Hepatocyte (in vitro differentiated cells): ENCODE data around the gene DNAJC5.

Experiments used
- CTCF ChIP-seq: fragments of 200-600 bp; sonication (generic); IDR thresholded peaks from 2 replicates; pipeline ENCODE4 v1.5.1; 2016; ENCODE audit warnings: antibody characterized with exemption, mild to moderate bottlenecking; ENCODE audit not compliant: poor library complexity
- EZH2 ChIP-seq: fragments of 200-600 bp; sonication (generic); IDR thresholded peaks from 2 replicates; pipeline ENCODE4 v1.6.1; 2016; ENCODE audit warnings: antibody characterized with exemption, mild to moderate bottlenecking, borderline replicate concordance

DNA sequence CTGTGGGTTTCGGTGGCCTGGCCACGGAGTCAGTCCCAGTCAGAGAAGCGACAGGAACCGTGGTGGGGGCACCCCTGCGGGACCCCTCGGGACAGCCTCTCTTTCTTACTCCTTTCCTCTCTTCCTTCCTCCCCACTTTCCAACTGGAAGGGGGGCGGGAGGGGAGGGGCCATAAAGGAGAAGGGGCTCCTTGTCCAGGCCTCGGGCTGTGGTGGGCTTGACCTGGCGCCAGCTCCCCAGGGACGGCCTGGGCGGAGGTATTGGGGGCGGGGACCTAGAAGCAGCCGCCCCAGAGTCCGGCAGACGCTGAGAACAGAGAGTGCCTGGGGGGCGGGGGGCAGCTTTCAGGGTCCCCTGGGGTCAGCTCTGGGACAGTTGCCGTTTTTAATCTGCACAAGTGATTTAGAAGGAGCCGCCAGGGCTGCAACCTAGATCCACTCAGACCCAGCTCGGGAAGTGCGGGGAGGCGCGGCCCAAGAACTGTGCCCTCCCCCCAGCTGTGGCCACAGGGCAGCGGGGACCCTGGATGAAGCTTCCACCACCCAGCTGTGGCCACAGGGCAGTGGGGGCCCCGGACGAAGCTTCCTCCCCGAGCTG, 40.1 kb upstream of the DNAJC5 start:
- TF ChIP-seq CTCF (no peak), EZH2 (no peak)
